ENCODE measurements around the gene OTOF. TPM values are rescaled to one million over a fixed set of nuclear protein-coding genes. Genes with fewer than 3 reads are reported as not detected.

OTOF gene
- total and polyA plus RNA-seq, 9 of the 15 experiments (the other 6 are each of a cell fraction or from before 2014, with no cell fraction given) = 0.03 to 0.11 (median 0.06) TPM; not detected in 5

GRCh38 chr2:26412091-26412673, 65.7 kb downstream of the OTOF start (continued):
- TF ChIP-seq VEZF1 (CRISPR knock-in tag; IDR thresholded peaks at IDR 0.05) = peak; percentile 88
- TF ChIP-seq MAZ (CRISPR knock-in tag; conservative IDR thresholded peaks at IDR 0.05 in 1 of 2, IDR thresholded peaks at IDR 0.05 in 1 of 2) = peak in 1 of 2 experiments; percentile 72; a peak in 2 of 4 replicates
- TF ChIP-seq ZNF766 (CRISPR knock-in tag; conservative IDR thresholded peaks at IDR 0.05) = peak; percentile 96
- peak; percentile 83 for TF ChIP-seq EP300 (IDR thresholded peaks at IDR 0.05; ENCODE audit: low read length)
- peak; percentile 97 for TF ChIP-seq C11orf30 (IDR thresholded peaks at IDR 0.05; ENCODE audit: low read depth)
- TF ChIP-seq, protein P1, sequence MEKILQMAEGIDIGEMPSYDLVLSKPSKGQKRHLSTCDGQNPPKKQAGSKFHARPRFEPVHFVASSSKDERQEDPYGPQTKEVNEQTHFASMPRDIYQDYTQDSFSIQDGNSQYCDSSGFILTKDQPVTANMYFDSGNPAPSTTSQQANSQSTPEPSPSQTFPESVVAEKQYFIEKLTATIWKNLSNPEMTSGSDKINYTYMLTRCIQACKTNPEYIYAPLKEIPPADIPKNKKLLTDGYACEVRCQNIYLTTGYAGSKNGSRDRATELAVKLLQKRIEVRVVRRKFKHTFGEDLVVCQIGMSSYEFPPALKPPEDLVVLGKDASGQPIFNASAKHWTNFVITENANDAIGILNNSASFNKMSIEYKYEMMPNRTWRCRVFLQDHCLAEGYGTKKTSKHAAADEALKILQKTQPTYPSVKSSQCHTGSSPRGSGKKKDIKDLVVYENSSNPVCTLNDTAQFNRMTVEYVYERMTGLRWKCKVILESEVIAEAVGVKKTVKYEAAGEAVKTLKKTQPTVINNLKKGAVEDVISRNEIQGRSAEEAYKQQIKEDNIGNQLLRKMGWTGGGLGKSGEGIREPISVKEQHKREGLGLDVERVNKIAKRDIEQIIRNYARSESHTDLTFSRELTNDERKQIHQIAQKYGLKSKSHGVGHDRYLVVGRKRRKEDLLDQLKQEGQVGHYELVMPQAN (IDR thresholded peaks at IDR 0.05; ENCODE audit: borderline replicate concordance) = no peak; the same call in 1 of the 2 replicates
- peak; percentile 56; the same call in 1 of the 2 replicates for TF ChIP-seq HDAC2 (IDR thresholded peaks at IDR 0.05)
- TF ChIP-seq, protein P2, sequence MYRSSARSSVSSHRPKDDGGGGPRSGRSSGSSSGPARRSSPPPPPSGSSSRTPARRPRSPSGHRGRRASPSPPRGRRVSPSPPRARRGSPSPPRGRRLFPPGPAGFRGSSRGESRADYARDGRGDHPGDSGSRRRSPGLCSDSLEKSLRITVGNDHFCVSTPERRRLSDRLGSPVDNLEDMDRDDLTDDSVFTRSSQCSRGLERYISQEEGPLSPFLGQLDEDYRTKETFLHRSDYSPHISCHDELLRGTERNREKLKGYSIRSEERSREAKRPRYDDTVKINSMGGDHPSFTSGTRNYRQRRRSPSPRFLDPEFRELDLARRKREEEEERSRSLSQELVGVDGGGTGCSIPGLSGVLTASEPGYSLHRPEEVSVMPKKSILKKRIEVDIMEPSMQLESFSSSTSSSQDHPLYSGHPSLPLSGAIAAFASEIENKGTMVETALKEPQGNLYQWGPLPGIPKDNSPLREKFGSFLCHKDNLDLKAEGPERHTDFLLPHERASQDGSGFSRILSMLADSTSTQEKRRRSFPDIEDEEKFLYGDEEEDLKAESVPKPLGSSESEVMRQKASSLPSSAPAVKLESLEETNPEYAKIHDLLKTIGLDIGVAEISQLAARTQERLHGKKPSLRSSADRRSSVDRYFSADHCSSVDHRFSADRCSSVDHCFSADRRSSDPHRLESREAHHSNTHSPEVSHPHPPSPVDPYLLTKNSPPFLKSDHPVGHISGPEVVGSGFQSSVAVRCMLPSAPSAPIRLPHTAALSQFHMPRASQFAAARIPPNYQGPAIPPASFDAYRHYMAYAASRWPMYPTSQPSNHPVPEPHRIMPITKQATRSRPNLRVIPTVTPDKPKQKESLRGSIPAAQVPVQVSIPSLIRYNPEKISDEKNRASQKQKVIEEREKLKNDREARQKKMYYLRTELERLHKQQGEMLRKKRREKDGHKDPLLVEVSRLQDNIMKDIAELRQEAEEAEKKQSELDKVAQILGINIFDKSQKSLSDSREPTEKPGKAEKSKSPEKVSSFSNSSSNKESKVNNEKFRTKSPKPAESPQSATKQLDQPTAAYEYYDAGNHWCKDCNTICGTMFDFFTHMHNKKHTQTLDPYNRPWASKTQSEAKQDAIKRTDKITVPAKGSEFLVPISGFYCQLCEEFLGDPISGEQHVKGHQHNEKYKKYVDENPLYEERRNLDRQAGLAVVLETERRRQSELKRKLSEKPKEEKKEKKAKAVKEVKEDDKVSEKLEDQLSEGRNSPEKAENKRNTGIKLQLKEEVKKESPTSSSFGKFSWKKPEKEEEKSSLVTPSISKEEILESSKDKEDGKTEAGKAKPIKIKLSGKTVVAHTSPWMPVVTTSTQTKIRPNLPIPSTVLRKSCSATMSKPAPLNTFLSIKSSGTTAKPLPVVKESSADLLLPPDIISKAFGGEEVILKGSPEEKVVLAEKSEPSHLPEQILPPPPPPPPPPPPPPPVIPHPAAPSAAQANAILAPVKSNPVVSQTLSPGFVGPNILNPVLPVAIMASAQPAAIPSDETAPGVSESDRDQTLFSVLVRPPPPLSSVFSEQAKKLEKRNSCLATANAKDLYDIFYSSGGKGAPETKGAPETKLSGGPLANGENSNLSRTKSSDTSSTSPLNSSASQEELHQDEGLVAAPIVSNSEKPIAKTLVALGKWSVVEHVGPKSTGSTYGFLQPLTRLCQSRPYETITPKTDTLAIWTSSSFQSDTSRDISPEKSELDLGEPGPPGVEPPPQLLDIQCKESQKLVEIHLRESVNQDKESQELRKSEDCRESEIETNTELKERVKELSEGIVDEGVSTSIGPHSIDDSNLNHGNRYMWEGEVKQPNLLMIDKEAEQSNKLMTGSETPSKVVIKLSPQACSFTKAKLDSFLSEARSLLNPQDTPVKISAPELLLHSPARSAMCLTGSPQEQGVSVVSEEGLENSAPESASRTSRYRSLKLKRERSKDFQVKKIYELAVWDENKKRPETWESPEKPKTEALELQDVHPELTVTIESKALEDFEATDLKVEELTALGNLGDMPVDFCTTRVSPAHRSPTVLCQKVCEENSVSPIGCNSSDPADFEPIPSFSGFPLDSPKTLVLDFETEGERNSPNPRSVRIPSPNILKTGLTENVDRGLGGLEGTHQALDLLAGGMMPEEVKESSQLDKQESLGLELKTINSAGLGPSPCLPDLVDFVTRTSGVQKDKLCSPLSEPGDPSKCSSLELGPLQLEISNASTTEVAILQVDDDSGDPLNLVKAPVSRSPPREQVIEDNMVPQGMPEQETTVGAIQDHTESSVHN (IDR thresholded peaks at IDR 0.05; ENCODE audit: borderline replicate concordance in 1 of 2, low read depth in 1 of 2) = peak in 1 of 2 experiments; percentile 97; a peak in 2 of 4 replicates
